HG02763 (cell line): ENCODE measurements around the gene PDK4.
A peak's percentile ranks its signal among the peaks of the same experiment; 100 is the strongest.

Source experiments
- ATAC-seq: cut with Tn5 transposase; IDR thresholded peaks from one replicate; pipeline ENCODE4 v1.9.1; 2021; ENCODE audit warnings: mild to moderate bottlenecking, moderate library complexity; ENCODE audit not compliant: unreplicated experiment

Gene PDK4

DNA sequence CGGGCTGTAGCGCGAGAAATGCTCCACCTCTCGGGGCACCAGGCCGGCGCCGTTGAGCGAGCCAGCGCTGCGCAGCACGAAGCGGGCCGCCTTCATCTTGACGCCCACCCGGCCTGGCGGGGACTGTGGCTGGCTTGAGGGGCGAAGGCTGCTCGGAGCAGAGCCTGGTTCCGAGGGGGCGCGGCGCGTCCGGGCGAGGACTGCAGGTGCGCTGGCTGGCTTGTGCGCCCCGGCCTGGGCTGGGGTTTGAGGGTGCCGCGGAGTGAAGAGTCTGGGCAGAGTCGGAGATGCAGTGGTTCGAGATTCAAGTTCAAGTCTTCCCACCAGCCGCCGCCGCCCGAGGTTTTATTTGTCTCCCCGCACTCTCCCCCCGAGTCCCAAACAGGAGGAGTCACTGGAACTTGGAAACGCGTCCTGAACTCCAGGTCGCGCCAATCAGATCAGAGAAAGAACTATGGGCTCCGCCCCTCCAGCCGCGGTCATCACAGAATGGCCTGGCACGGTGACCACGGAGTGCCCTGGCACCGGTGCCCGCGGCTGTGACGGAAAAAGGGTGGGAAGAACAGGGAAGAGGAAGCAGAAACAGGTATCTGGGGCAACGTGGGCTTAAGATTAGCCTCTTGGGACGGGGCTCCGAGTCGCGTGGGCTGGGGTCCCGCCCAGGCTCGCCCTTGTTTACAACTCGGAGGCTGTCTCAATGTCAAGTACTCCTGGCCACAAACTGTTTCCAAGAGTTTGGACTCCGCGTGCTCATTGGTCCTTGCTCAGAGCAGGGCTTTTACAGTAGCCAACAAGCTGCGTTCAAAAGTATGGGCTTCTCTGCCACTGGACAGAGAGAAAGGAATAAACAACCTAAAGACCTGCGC, at the start of gene PDK4:
Gene PDK4, minus strand, starts transcription at position 319 of the 866 bp plus-strand sequence. Its CDS starts 223 bp downstream, at position 96.
- no peak for ATAC-seq

GRCh38 chr7:95642173-95642572, 45.9 kb upstream of the PDK4 start:
- ATAC-seq = no peak

GRCh38 chr7:95636140-95636940, 40.0 kb upstream of the PDK4 start:
- no peak for ATAC-seq

DNA sequence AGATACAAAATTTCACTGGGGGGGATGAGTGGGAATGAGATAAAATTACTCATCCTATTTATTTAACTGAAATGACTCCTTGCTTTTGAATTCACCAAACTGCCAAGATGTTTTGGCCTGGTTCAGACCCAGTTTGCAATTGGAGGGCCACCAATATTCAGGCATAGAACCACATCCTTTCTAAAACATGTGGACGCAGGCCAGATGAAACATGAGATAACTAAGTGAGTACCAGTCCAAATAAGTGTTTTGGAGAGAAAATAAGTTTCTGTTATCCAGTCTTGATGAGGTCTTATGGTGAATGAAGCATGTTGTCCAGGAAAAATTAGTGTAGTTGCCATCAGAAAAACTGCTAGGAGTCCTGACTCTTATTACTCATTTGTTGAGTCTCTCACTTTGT, 36.3 kb upstream of the PDK4 start:
- ATAC-seq = no peak

DNA sequence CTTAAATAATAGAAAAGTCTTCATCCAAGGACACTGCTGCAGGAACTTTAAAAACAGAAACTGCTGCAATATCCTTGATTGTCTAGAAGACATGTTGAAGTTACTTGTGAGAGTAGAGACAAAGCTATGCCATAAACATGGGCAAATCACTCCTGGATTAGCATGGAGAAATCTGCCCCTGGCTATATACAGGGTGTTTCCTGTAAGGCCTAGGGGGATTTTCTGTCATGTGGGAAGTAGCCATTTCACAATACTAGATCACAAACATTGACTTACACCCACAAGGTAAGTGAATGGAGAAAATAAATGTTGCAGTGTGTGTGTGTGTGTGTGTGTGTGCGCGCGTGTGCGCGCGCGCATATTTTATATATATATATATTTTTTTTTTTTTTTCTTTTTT, 35.2 kb upstream of the PDK4 start:
- no peak for ATAC-seq

- no peak for ATAC-seq
Observed at GRCh38 chr7:95630702-95631458, 34.6 kb upstream of the PDK4 start.

DNA sequence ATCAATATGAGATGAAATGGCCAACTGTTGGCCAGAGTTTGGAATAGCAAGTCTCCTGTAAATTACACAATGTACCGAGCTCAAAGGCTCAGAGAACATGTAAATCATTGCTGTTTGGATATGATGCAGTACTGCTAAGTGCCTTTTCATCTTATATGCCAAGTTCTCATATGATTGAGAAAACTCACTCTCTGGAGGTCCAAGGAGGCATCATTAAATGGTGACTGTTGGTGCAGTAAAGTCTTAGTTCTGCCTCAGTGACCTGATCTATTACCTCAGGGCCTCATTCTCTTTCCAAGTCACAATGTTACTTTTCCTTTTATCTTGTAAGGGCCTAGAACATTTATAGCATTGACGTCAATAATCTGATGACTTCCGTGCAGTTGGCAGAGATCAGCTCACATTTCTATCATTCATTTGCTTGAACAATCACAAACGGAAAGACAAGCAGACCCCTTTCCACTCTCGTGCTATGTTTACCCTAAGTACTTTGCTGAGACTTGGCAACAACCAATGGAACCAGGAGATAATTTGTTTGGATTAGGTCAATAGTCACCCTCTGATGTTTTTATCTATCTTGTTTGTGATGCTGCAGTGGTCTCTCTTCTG, 32.6 kb upstream of the PDK4 start:
- ATAC-seq = no peak

DNA sequence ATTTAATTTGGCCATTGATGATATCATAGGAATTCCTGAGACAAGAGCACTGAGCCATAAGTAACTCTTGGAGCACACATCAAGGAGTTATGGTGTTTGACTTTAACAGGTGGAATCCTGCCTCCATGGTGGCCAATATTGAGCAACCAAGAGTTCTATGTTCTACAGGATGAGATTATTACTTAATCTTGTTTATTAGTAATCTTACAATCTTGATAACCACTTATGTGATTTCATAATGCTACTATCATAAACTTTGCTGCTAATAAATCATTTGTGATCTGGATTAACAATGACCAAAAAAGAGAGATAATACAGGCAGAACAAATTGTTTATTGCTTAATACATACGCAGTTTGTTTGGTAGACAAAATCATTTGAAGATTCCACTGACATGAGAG, 27.5 kb upstream of the PDK4 start:
- no peak for ATAC-seq

- ATAC-seq = no peak
Observed at GRCh38 chr7:95622859-95623258, 26.5 kb upstream of the PDK4 start.

DNA sequence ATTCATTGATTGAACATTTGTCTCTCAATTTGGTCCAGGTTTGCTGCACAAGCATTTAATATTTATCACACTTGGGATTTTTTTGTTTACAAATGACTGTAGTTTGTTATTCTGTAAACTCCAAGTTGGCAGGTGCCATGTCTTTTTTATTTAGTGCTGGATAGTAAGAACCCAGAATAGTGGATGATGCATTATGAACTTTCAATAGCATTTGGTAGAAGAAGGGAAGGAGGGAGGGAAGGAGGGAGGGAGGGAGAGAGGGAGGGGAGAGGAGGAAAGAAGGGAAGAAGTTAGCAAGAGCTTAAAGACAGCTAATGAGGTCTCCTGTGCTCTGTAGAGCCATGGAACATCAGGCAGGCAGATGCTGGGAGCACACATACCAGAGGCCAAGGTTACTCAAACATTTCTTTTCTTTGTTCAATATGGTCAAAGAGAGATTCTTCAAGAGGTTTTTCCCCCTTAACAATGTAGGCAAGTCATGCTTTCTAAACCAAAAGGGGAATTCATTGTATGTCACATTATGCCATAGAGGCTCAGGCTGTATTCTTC, 25.8 kb upstream of the PDK4 start:
- ATAC-seq = no peak

- ATAC-seq = no peak
Observed at GRCh38 chr7:95621404-95621803, 25.1 kb upstream of the PDK4 start.

DNA sequence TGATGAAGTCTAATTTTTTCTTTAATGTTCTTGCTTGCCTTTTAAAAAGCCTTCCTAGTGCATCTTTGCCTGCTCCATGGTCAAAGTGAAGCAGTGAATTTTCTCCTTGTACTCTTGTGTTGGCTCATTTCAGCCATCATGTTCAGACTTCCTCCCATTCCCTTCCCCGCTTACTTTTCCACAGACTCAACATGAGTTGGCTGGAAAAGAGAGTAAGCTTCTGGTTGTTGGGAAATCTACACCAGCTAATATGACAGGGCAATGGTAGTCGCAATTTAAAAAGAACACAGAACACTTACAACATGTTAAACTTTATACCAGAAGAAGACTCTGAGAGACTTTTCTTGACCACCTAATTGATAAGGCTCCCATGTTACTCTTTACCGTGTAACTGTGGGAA, 24.3 kb upstream of the PDK4 start:
- ATAC-seq = no peak

DNA sequence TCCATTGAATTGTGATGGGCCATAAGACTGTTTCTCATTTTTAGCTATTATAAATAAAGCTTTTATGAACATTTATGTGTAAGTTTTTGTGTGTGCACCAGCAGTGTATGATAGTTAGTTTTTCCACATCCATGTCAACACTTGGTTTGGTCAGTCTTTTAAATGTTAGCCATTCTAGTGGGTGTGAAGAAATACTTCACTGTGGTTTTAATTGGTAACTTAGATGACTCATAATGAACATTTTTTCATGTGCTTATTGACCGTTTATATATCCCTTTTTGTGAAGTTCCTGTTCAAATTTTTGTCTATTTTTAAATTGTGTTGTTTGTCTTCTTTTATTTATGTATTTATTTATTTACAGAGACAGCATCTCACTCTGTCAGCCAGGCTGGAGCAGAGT, 23.6 kb upstream of the PDK4 start:
- no peak for ATAC-seq

GRCh38 chr7:95619517-95619916, 23.2 kb upstream of the PDK4 start:
- no peak for ATAC-seq

GRCh38 chr7:95614442-95614940, 18.2 kb upstream of the PDK4 start:
- no peak for ATAC-seq

- ATAC-seq = no peak
Observed at GRCh38 chr7:95611224-95611623, 14.9 kb upstream of the PDK4 start.

DNA sequence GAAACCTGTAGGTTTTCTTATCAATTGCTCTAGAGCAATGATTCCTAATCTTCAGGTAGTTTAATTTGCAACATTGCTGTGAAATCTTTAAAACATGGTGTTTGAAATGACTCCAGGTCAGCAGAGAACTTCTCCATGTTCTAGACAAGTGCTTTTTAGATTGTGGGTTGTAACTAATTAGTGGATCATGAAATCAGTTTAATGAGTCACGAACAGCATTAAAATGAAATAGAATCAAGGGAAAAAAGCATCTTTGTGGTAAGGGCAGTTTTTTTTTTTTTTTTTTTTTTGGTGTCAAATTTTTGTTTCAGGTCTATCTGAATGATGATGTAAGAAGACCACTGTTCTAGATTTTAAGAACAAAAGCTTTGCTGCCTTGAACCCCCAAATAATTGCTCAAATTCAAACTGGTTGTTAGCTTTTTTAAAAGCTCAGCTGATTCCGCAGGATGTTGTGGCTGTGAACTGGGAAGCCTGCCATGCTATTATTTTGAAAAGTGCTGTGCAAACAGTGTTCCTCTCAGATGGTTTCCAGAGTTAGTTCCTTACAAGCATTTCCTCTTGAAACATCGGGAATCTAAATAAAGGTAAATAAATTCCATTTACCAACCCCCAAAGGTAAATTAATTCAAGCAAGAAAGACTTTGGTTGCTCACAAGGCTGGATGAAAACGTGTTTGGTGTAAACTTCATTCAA, 13.1 kb upstream of the PDK4 start:
- ATAC-seq = no peak

GRCh38 chr7:95608359-95609173, 12.2 kb upstream of the PDK4 start:
- peak; percentile 99 for ATAC-seq

GRCh38 chr7:95607561-95607960, 11.2 kb upstream of the PDK4 start:
- ATAC-seq = no peak
